WI38 (cell line): ENCODE measurements around the gene GGN.

Experiments used
- H3K4me3 ChIP-seq: 2 replicates; pipeline ENCODE4 v1.5.1; 2011; ENCODE audit warnings: low read depth, mild to moderate bottlenecking, control low read depth, low read length
- TF ChIP-seq, protein P1 (sequence below): IDR thresholded peaks from 2 replicates; pipeline ENCODE4 v1.5.1; 2012; ENCODE audit warnings: low read depth, mild to moderate bottlenecking, control low read depth, low read length

Gene GGN

DNA sequence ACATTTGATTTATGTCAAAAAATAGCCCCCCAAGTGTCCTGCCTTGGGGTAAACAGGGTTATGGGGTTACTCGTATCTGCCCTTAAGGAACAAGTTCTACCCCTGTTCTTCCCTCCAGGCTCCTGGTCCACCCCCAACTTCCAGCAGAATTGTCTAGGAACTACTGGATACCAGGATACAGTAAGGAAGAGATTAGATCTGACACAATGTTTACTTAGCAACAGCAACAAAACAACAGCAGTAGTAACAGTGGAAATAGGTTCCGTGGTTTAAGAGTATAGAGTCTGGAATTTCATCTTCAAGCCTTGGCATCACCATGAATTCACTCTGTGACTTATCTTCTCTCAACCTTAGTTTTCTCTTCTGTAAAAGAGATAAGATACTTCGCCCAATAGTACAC lies 13.3 kb upstream of the GGN start:
- no peak overlapping the region for H3K4me3 ChIP-seq
- TF ChIP-seq, protein P1, sequence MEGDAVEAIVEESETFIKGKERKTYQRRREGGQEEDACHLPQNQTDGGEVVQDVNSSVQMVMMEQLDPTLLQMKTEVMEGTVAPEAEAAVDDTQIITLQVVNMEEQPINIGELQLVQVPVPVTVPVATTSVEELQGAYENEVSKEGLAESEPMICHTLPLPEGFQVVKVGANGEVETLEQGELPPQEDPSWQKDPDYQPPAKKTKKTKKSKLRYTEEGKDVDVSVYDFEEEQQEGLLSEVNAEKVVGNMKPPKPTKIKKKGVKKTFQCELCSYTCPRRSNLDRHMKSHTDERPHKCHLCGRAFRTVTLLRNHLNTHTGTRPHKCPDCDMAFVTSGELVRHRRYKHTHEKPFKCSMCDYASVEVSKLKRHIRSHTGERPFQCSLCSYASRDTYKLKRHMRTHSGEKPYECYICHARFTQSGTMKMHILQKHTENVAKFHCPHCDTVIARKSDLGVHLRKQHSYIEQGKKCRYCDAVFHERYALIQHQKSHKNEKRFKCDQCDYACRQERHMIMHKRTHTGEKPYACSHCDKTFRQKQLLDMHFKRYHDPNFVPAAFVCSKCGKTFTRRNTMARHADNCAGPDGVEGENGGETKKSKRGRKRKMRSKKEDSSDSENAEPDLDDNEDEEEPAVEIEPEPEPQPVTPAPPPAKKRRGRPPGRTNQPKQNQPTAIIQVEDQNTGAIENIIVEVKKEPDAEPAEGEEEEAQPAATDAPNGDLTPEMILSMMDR = no peak

DNA sequence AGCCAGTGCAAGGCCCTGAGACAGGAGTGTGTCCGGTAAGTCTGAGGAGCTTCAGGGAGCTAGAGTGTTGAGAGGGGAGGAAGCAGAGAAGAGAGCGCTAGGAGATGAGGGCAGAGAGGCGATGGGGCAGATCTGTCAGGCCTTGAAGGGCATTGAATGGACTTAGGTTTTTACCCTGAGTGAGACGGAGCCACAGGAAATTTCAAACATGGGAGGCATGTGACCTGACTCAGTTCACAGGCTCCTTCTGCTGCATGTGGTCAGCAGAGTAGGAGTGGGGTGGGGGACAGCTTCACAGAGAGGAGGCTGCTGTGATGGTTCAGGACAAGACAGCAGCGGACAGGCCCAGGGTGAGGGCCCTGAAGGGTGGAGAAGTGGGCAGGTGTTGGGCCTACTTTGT lies 12.5 kb upstream of the GGN start:
- TF ChIP-seq, protein P1 = no peak
- H3K4me3 ChIP-seq = no peak overlapping the region

DNA sequence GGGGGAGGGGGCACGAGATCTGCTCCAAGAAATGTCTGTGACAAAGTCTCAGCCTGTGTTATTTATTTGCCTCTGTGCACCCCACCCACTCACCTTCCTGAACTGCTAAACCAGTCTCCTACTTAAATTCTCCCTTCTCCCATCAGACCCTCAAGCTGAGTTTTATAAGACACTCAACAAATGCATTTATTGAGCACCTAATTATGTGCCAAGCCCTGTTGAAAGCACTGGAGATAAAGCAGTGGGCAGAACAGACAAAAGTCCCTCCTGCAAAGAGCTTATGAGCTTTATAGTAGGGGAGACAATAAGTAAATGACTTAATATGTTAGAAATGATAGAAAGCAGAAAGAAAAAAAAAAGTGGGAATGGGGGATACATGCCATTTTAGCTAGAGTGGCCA lies 11.7 kb upstream of the GGN start:
- TF ChIP-seq, protein P1 = no peak

DNA sequence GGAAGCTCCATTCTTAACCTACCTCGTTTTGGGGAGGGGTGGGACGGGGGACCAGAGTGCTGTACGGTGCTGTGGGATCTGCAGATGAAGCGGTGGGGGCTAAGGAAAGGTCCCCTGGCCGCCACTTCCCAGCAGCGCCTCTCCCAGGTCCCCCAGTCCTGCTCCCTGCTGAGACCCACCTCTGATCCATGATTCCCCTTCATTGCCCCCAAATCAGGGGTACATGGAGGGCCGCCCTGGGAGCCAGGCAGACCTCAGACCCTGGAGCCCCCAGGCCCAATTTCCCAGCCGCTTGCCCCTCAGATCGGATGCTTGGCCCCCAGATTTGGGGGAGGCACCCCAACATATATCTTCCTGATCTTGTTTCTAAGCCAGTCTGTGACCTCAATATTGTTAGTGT lies 11.2 kb upstream of the GGN start:
- H3K4me3 ChIP-seq = no peak overlapping the region
- TF ChIP-seq, protein P1 = no peak

More for the DNA sequence above, 11.7 kb upstream of the GGN start:
- H3K4me3 ChIP-seq = no peak overlapping the region

DNA sequence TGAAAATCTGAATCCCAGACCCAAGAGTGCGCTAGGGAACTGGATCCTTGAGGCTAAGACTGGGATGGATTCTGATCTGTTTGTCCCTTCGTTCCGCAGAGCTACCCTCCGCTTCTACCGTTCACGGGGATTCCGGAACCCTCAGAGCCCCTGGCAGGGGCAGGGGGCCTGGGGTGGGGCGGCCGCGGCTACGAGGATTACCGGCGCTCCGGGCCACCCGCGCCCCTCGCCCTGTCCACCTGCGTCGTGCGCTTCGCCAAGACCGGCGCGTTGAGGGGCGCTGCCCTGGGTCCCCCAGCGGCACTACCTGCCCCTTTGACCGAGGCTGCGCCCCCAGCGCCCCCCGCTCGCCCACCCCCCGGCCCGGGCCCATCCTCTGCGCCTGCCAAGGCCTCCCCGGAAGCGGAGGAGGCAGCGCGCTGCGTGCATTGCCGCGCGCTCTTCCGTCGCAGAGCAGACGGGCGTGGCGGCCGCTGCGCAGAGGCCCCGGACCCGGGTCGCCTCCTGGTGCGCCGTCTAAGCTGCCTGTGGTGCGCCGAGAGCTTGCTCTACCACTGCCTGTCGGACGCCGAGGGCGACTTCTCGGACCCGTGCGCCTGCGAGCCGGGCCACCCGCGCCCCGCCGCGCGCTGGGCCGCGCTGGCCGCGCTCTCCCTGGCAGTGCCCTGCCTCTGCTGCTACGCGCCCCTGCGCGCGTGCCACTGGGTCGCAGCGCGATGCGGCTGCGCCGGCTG lies 7.7 kb upstream of the GGN start:
- no peak overlapping the region for H3K4me3 ChIP-seq
- TF ChIP-seq, protein P1 = no peak

DNA sequence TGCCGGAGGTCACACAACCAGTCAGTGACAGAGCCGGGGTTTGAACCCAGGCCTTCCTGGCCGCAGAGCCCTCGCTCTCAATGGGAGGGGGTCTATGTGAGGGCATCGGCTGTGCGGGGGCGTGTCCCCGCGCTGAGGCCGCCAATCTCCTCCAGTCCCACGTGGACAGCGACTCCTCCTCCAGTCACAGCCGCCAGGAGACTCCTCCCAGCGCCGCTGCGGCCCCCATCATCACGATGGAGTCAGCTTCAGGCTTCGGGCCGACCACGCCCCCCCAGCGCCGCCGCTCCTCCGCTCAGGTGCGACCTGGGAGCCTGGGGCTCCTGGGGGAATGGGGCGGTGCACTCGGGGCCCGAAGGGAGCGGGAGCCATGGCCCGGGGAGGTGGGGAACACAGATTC lies 6.7 kb upstream of the GGN start:
- H3K4me3 ChIP-seq = no peak overlapping the region
- TF ChIP-seq, protein P1 = no peak

DNA sequence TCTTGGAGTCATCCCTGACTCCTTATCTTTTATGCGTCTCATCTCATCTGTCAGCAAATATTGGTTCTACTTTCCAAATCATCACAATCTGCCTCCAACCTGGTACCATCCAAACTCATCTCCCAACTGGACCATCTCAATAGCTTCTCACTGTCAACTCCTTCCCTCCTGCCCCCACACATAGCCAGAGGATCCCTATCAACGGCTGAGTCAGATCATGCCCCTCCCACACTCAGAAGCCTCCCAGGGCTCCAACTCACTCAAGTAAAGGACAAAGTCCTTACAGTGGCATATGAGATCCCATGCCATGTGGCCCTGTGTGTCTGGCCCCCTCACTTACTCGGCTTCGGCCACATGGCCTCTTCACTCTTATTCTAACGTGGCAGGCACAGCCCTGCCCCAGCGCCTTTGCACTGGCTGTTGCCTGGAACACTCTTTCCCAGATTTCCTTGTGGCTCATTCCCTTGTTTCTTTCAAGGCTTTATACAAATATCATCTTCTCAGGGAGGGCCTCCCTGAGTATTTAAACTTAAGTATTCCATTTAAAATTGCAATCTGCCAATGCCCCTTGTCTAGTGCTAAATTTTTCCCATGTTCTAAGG lies 5.0 kb upstream of the GGN start:
- TF ChIP-seq, protein P1 = no peak
- H3K4me3 ChIP-seq = no peak overlapping the region
